ENCODE measurements around the gene SAMD7. TPM values are rescaled to one million over a fixed set of nuclear protein-coding genes. Genes with fewer than 3 reads are reported as not detected.

Gene SAMD7
- not detected for total RNA-seq

- DNase-seq (ENCODE audit: low spot score): no peak
Observed at GRCh38 chr3:169911272-169911671, at the start of gene SAMD7. TSS of gene SAMD7 (plus strand) at chr3:169911572. CDS start at chr3:169919499, 7,927 bp downstream.

GRCh38 chr3:169861871-169862270, 49.5 kb upstream of the SAMD7 start:
- DNase-seq (ENCODE audit: low spot score): no peak

GRCh38 chr3:169863458-169863899, 47.9 kb upstream of the SAMD7 start:
- peak; percentile 79 for DNase-seq (ENCODE audit: low spot score)

GRCh38 chr3:169864270-169864669, 47.1 kb upstream of the SAMD7 start:
- DNase-seq (ENCODE audit: low spot score): no peak

GRCh38 chr3:169865176-169865767, 46.1 kb upstream of the SAMD7 start:
- no peak for DNase-seq (ENCODE audit: low spot score)

- DNase-seq (ENCODE audit: low spot score): peak; percentile 13
Observed at GRCh38 chr3:169867584-169868210, 43.7 kb upstream of the SAMD7 start.

GRCh38 chr3:169868369-169868768, 43.0 kb upstream of the SAMD7 start:
- DNase-seq (ENCODE audit: low spot score): no peak

- DNase-seq (ENCODE audit: low spot score): no peak
Observed at GRCh38 chr3:169869484-169870220, 41.7 kb upstream of the SAMD7 start, which contains the start of gene LRRC31. TSS of gene LRRC31 (minus strand) at chr3:169869935. CDS start at chr3:169869807, 128 bp downstream.

- DNase-seq (ENCODE audit: low spot score): no peak
Observed at GRCh38 chr3:169871129-169871886, 40.1 kb upstream of the SAMD7 start.

- no peak for DNase-seq (ENCODE audit: low spot score)
Observed at GRCh38 chr3:169879013-169879557, 32.3 kb upstream of the SAMD7 start.

GRCh38 chr3:169879845-169880575, 31.4 kb upstream of the SAMD7 start:
- DNase-seq (ENCODE audit: low spot score): no peak

- DNase-seq (ENCODE audit: low spot score): no peak
Observed at GRCh38 chr3:169880576-169881250, 30.7 kb upstream of the SAMD7 start.

- DNase-seq (ENCODE audit: low spot score): peak; percentile 80
Observed at GRCh38 chr3:169886671-169887070, 24.7 kb upstream of the SAMD7 start.

GRCh38 chr3:169891886-169892285, 19.5 kb upstream of the SAMD7 start:
- no peak for DNase-seq (ENCODE audit: low spot score)

GRCh38 chr3:169894110-169894509, 17.3 kb upstream of the SAMD7 start:
- no peak for DNase-seq (ENCODE audit: low spot score)

GRCh38 chr3:169895072-169895471, 16.3 kb upstream of the SAMD7 start:
- DNase-seq (ENCODE audit: low spot score): no peak

- no peak for DNase-seq (ENCODE audit: low spot score)
Observed at GRCh38 chr3:169897284-169897683, 14.1 kb upstream of the SAMD7 start.

- no peak for DNase-seq (ENCODE audit: low spot score)
Observed at GRCh38 chr3:169901453-169901852, 9.9 kb upstream of the SAMD7 start.

- no peak for DNase-seq (ENCODE audit: low spot score)
Observed at GRCh38 chr3:169905404-169905803, 6.0 kb upstream of the SAMD7 start.

- no peak for DNase-seq (ENCODE audit: low spot score)
Observed at GRCh38 chr3:169907476-169907875, 3.9 kb upstream of the SAMD7 start.

- no peak for DNase-seq (ENCODE audit: low spot score)
Observed at GRCh38 chr3:169907944-169908343, 3.4 kb upstream of the SAMD7 start.
